ENCODE measurements around the gene ADGRG3. TPM values are rescaled to one million over a fixed set of nuclear protein-coding genes. Genes with fewer than 3 reads are reported as not detected.

The ADGRG3 gene
- total RNA-seq, 1 experiment from 2014 or later, result not detected

DNA sequence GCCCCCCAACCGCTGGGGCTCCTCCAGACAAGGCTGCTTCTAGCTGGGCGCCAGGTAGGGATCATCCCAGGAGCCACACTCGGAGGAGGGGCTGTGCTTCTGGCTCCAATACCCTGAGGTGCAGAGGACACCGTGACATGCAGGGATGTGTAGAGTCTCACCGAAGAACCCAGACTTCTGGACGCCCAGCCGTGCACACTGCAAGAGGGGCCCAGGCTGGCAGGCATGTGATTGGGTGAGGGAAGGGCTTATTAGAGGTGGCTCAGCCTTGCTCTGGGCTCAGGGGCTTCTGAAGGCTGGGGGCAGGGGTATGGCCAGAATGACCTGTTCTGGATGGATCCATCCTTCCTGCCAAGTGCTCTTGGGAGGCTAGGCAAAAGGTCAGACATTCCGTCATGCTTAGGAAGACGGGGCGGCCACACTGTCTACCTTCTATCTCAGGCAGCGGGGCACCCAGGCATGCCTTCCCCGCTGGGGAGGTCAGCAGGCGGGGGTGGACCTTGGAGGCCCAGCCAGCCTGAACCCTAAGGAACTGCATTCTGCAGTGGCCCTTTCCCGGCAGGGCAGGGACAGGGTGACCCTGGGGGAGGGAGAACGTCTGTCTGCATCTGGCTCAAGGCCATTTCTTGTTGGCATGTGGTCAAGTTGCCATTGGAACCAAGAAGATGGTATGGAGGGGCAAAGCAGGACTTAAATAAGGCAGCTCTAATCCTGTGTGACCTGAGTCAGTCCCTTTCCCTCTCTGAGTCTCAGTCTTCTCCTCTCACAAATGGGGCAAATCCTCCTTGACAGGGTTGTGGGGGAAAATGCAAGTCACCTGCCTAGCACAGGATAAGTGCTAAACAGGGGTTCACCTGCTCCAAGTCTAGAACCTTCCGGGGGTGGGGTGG is 45.5 kb upstream of the ADGRG3 start:
- ChIA-PET POLR2A (interaction anchor here (0.6 to 1.0 kb wide), 4 partner anchors 11 to 37 kb away, joined by 3 to 4 read pairs (median 4); no protein-coding TSS in a partner anchor), CTCF (interaction anchor here (0.6 to 1.5 kb wide), 7 partner anchors 11 to 46 kb away, joined by 3 to 4 read pairs (median 3); no protein-coding TSS in a partner anchor), RAD21 (ENCODE audit: low non-redundant PET in 1 of 2, low total read pairs in 2 of 2, uncharacterized antibody in 2 of 2, unreplicated experiment in 2 of 2) (no interaction called here)
- Histone ChIP-seq H3K36me3 (ENCODE audit: control insufficient read depth in 1 of 2, insufficient read depth in 2 of 2, low read length in 2 of 2) (no peaks in the 10 kb centered on the region), H3K4me2 (ENCODE audit: low read length) (peak overlapping the region; percentile 99), H3K4me1 (ENCODE audit: control insufficient read depth in 1 of 2, insufficient read depth in 2 of 2, low read length in 2 of 2) (peaks cover 60 to 66% of the 10 kb centered on the region in 2 experiments), H3K27ac (ENCODE audit: low read depth, low read length) (peak overlapping the region; percentile 44), H4K20me1 (ENCODE audit: insufficient read depth) (no peaks in the 10 kb centered on the region), H3K9me3 (ENCODE audit: control insufficient read depth in 1 of 2, insufficient read depth in 1 of 2, low read depth in 1 of 2, low read length in 2 of 2) (no peaks in the 10 kb centered on the region), H3K27me3 (ENCODE audit: insufficient read depth, low read length) (no peaks in the 10 kb centered on the region), H3K4me3 (replicated peaks in 1 of 2; ENCODE audit: low read depth in 1 of 2, low read length in 2 of 2) (no peak overlapping the region), H3K79me2 (ENCODE audit: insufficient read depth, low read length) (no peaks in the 10 kb centered on the region), H3K9me2 (ENCODE audit: insufficient read depth) (no peaks in the 10 kb centered on the region), H3K9ac (ENCODE audit: low read length) (peak overlapping the region; percentile 9; the same call in 1 of the 2 replicates), H2AFZ (ENCODE audit: low read depth, low read length, poor library complexity, severe bottlenecking) (no peak overlapping the region)
- intact Hi-C loops (cut with micrococcal nuclease), result no loop called here
- ATAC-seq (no peak), DNase-seq (ENCODE audit: low read depth, low spot score) (no peak)
- BruUV-seq (replicated peaks), result no TSS peak
- TF ChIP-seq CBX3 (IDR thresholded peaks at IDR 0.05; ENCODE audit: low read depth) (no peak), ZNF274 (IDR thresholded peaks at IDR 0.05; ENCODE audit: low read depth, low read length) (no peak), FOSL1 (IDR thresholded peaks at IDR 0.05; ENCODE audit: low read depth) (no peak), SRF (IDR thresholded peaks at IDR 0.05; ENCODE audit: low read depth) (no peak), TCF7L2 (IDR thresholded peaks at IDR 0.05; ENCODE audit: borderline replicate concordance, extremely low read depth, insufficient read depth, insufficient read length) (no peak), JUND (IDR thresholded peaks at IDR 0.05) (no peak), POLR2A (IDR thresholded peaks at IDR 0.05; ENCODE audit: borderline replicate concordance, extremely low read depth, insufficient read depth, insufficient read length) (no peak)
- TF ChIP-seq, protein P1, sequence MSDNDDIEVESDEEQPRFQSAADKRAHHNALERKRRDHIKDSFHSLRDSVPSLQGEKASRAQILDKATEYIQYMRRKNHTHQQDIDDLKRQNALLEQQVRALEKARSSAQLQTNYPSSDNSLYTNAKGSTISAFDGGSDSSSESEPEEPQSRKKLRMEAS (IDR thresholded peaks at IDR 0.05), result no peak

All from HCT116 (cell line).